ENCODE data around the gene RNF187. TPM values are rescaled to one million over a fixed set of nuclear protein-coding genes. Genes with fewer than 3 reads are reported as not detected.

Gene RNF187
- total RNA-seq, 1 donor from 2014 or later = 129 TPM

DNA sequence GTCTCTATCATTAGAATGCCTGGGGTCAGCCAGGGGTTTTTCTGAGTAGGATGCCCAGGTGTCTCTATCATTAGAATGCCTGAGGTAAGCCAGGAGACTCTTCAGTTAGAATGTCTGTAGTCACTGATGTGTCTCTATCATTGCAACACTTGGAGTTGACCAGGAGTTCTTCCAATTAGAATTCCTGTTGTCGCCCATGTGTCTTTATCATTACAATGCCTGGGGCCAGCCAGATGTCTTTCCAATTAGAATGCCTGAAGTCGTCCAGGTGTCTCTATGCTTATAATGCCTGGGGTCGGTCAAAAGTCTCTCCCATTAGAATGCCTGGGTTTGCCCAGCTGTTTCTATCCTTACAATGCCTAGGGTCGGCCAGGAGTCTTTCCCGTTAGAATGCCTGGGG lies 55.8 kb downstream of the RNF187 start:
- no peak overlapping the region for H3K27ac Mint-ChIP-seq (ENCODE audit: unreplicated experiment)
- H3K4me1 Mint-ChIP-seq (ENCODE audit: low read depth, unreplicated experiment) = no peaks in the 10 kb centered on the region
- FAIRE-seq (no peak), DNase-seq (ENCODE audit: low read depth) (no peak)
- H3K9me3 Mint-ChIP-seq (ENCODE audit: unreplicated experiment) = peaks cover 28% of the 10 kb centered on the region
- no peaks in the 10 kb centered on the region for H3K9me3 ChIP-seq (ENCODE audit: insufficient read depth, low read depth, low read length)
- no peak overlapping the region for H2AFZ ChIP-seq (ENCODE audit: low read depth, low read length)
- H3K27ac ChIP-seq (ENCODE audit: low read depth, low read length) = no peak overlapping the region
- H3K4me2 ChIP-seq (ENCODE audit: low read length) = no peak overlapping the region
- H3K4me1 ChIP-seq (ENCODE audit: insufficient read depth, low read length) = no peaks in the 10 kb centered on the region
- peaks cover 95% of the 10 kb centered on the region for H3K27me3 Mint-ChIP-seq (ENCODE audit: low read depth, unreplicated experiment)
- no peaks in the 10 kb centered on the region for H3K79me2 ChIP-seq (ENCODE audit: insufficient read depth, low read length)
- no peak overlapping the region for H3K4me3 ChIP-seq (ENCODE audit: insufficient read depth, low read depth, low read length)
- no peaks in the 10 kb centered on the region for H3K27me3 ChIP-seq (ENCODE audit: insufficient read depth, low read length)
- H3K9ac ChIP-seq (ENCODE audit: low read length) = no peak overlapping the region
- TF ChIP-seq CTCF (IDR thresholded peaks at IDR 0.05; ENCODE audit: insufficient read depth, low read depth, low read length) = no peak
- no peak for TF ChIP-seq EZH2 (IDR thresholded peaks at IDR 0.05; ENCODE audit: insufficient read depth, low read length)
- H4K20me1 ChIP-seq (ENCODE audit: insufficient read depth, low read length) = no peaks in the 10 kb centered on the region
- no peaks in the 10 kb centered on the region for H3K36me3 Mint-ChIP-seq (ENCODE audit: low read depth, unreplicated experiment)
- H3K4me3 Mint-ChIP-seq (ENCODE audit: unreplicated experiment) = no peak overlapping the region
- no peaks in the 10 kb centered on the region for H3K36me3 ChIP-seq (ENCODE audit: insufficient read depth, low read length)

GRCh38 chr1:228543396-228543795 lies 56.2 kb downstream of the RNF187 start:
- Histone ChIP-seq H2AFZ (ENCODE audit: low read depth, low read length) (no peak overlapping the region), H3K9ac (ENCODE audit: low read length) (no peak overlapping the region), H3K9me3 (ENCODE audit: insufficient read depth, low read depth, low read length) (no peaks in the 10 kb centered on the region), H3K4me2 (ENCODE audit: low read length) (no peak overlapping the region), H3K4me1 (ENCODE audit: insufficient read depth, low read length) (no peaks in the 10 kb centered on the region), H3K4me3 (ENCODE audit: insufficient read depth, low read depth, low read length) (no peak overlapping the region), H3K27ac (ENCODE audit: low read depth, low read length) (no peak overlapping the region), H3K79me2 (ENCODE audit: insufficient read depth, low read length) (no peaks in the 10 kb centered on the region), H3K36me3 (ENCODE audit: insufficient read depth, low read length) (no peaks in the 10 kb centered on the region), H4K20me1 (ENCODE audit: insufficient read depth, low read length) (no peaks in the 10 kb centered on the region), H3K27me3 (ENCODE audit: insufficient read depth, low read length) (no peaks in the 10 kb centered on the region)
- Mint-ChIP-seq H3K9me3 (ENCODE audit: unreplicated experiment) (peaks cover 27% of the 10 kb centered on the region), H3K36me3 (ENCODE audit: low read depth, unreplicated experiment) (no peaks in the 10 kb centered on the region), H3K27ac (ENCODE audit: unreplicated experiment) (no peak overlapping the region), H3K27me3 (ENCODE audit: low read depth, unreplicated experiment) (peaks cover 95% of the 10 kb centered on the region), H3K4me1 (ENCODE audit: low read depth, unreplicated experiment) (no peaks in the 10 kb centered on the region), H3K4me3 (ENCODE audit: unreplicated experiment) (no peak overlapping the region)
- FAIRE-seq = no peak
- no peak for DNase-seq (ENCODE audit: low read depth)
- TF ChIP-seq EZH2 (IDR thresholded peaks at IDR 0.05; ENCODE audit: insufficient read depth, low read length) (no peak), CTCF (IDR thresholded peaks at IDR 0.05; ENCODE audit: insufficient read depth, low read depth, low read length) (no peak)

DNA sequence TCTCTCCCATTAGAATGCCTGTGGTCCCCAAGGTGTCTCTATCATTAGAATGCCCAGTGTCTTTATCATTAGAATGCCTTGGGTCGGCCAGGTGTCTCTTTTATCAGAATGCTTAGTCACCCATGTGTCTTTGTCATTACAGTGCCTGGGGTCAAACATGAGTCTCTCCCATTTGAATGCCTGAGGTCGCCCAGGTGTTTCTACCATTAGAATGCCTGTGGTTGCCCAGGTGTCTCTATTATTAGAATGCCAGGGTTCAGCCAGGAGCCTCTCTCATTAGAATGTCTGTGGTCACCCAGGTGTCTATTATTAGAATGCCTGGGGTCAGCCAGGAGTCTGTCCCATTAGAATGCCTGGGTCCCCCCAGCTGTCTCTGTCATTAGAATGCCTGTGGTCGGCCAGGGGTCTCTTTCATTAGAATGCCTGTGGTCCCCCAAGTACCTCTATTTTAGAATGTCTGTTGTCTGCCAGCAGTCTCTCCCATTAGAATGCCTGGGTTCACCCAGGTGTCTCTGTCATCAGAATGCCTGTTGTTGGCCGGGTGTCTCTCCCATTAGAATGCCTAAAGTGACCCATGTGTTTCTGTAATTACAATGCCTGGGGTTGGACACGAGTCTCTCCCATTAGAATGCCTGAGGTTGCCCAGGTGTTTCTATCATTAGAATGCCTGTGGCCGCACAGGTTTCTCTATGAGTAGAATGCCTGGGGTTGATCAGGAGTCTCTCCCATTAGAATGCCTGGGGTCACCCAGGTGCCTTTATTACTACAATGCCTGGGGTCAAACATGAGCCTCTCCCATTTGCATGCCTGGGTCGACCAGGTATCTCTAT lies 57.1 kb downstream of the RNF187 start:
- no peak overlapping the region for H3K27ac ChIP-seq (ENCODE audit: low read depth, low read length)

More for the DNA sequence above, 57.1 kb downstream of the RNF187 start:
- no peak overlapping the region for H3K27ac Mint-ChIP-seq (ENCODE audit: unreplicated experiment)
- H3K4me1 Mint-ChIP-seq (ENCODE audit: low read depth, unreplicated experiment) = no peaks in the 10 kb centered on the region
- H3K79me2 ChIP-seq (ENCODE audit: insufficient read depth, low read length) = no peaks in the 10 kb centered on the region
- H3K4me2 ChIP-seq (ENCODE audit: low read length) = no peak overlapping the region
- H3K36me3 Mint-ChIP-seq (ENCODE audit: low read depth, unreplicated experiment) = no peaks in the 10 kb centered on the region
- no peak for TF ChIP-seq EZH2 (IDR thresholded peaks at IDR 0.05; ENCODE audit: insufficient read depth, low read length)
- TF ChIP-seq CTCF (IDR thresholded peaks at IDR 0.05; ENCODE audit: insufficient read depth, low read depth, low read length) = no peak
- H3K4me1 ChIP-seq (ENCODE audit: insufficient read depth, low read length) = no peaks in the 10 kb centered on the region
- H3K27me3 Mint-ChIP-seq (ENCODE audit: low read depth, unreplicated experiment) = peaks cover 95% of the 10 kb centered on the region
- H3K36me3 ChIP-seq (ENCODE audit: insufficient read depth, low read length) = no peaks in the 10 kb centered on the region
- DNase-seq (ENCODE audit: low read depth) (no peak), FAIRE-seq (no peak)
- no peaks in the 10 kb centered on the region for H3K27me3 ChIP-seq (ENCODE audit: insufficient read depth, low read length)
- no peak overlapping the region for H3K4me3 Mint-ChIP-seq (ENCODE audit: unreplicated experiment)
- no peaks in the 10 kb centered on the region for H3K9me3 ChIP-seq (ENCODE audit: insufficient read depth, low read depth, low read length)
- no peaks in the 10 kb centered on the region for H4K20me1 ChIP-seq (ENCODE audit: insufficient read depth, low read length)
- H3K4me3 ChIP-seq (ENCODE audit: insufficient read depth, low read depth, low read length) = no peak overlapping the region
- no peak overlapping the region for H2AFZ ChIP-seq (ENCODE audit: low read depth, low read length)
- H3K9ac ChIP-seq (ENCODE audit: low read length) = no peak overlapping the region
- H3K9me3 Mint-ChIP-seq (ENCODE audit: unreplicated experiment) = peaks cover 26% of the 10 kb centered on the region

All from astrocyte (in vitro differentiated cells and primary cell).